Trophoblast cell (in vitro differentiated cells and primary cell): ENCODE results near the gene ARHGEF26.

Experiments
- DNase-seq, 2 donors: peaks; one replicate each; pipeline ENCODE4 v3.0.0-alpha.2; 2016
- H2AFZ ChIP-seq: 2 replicates; pipeline ENCODE4 v1.6.1; 2013; ENCODE audit warnings: low read length, moderate library complexity, mild to moderate bottlenecking; ENCODE audit not compliant: insufficient read depth, poor library complexity
- H2AK5ac ChIP-seq: 2 replicates; pipeline ENCODE4 v1.6.1; 2013; ENCODE audit warnings: mild to moderate bottlenecking, low read length
- H2BK120ac ChIP-seq: 2 replicates; pipeline ENCODE4 v1.6.1; 2013; ENCODE audit warnings: low read length, mild to moderate bottlenecking, moderate library complexity; ENCODE audit not compliant: insufficient read depth, poor library complexity
- H2BK12ac ChIP-seq: 2 replicates; pipeline ENCODE4 v1.6.1; 2013; ENCODE audit warnings: mild to moderate bottlenecking, low read length, moderate library complexity
- H2BK5ac ChIP-seq: 2 replicates; pipeline ENCODE4 v1.6.1; 2013; ENCODE audit warnings: low read length, low read depth, moderate library complexity, mild to moderate bottlenecking; ENCODE audit not compliant: poor library complexity
- H3K14ac ChIP-seq: 2 replicates; pipeline ENCODE4 v1.6.1; 2013; ENCODE audit warnings: mild to moderate bottlenecking, low read length
- H3K18ac ChIP-seq: 2 replicates; pipeline ENCODE4 v1.6.1; 2013; ENCODE audit warnings: mild to moderate bottlenecking, low read length
- H3K23ac ChIP-seq: 2 replicates; pipeline ENCODE4 v1.6.1; 2013; ENCODE audit warnings: low read length
- H3K27ac ChIP-seq: 2 replicates; pipeline ENCODE4 v1.5.1; 2013; ENCODE audit warnings: low read depth, mild to moderate bottlenecking, inconsistent platforms, low read length, moderate library complexity
- H3K27me3 ChIP-seq: 2 replicates; pipeline ENCODE4 v1.6.1; 2013; ENCODE audit warnings: inconsistent platforms, mild to moderate bottlenecking, low read length, moderate library complexity; ENCODE audit not compliant: insufficient read depth
- H3K36me3 ChIP-seq, 2 experiments: 1 replicate in 1 of 2; 2 replicates in 1 of 2; pipeline ENCODE4 v1.6.1; 2013; ENCODE audit warnings: low read length in 2 of 2, mild to moderate bottlenecking in 2 of 2, moderate library complexity in 1 of 2; ENCODE audit not compliant: insufficient read depth in 2 of 2, control insufficient read depth in 1 of 2
- H3K4ac ChIP-seq: 2 replicates; pipeline ENCODE4 v1.6.1; 2013; ENCODE audit warnings: low read depth, mild to moderate bottlenecking, low read length, moderate library complexity
- H3K4me1 ChIP-seq, 2 experiments: 1 replicate in 1 of 2; 2 replicates in 1 of 2; pipeline ENCODE4 v1.6.1; 2013; ENCODE audit warnings: low read length in 2 of 2, mild to moderate bottlenecking in 2 of 2, moderate library complexity in 1 of 2; ENCODE audit not compliant: insufficient read depth in 2 of 2, control insufficient read depth in 1 of 2
- H3K4me2 ChIP-seq: 2 replicates; pipeline ENCODE4 v1.6.1; 2013; ENCODE audit warnings: inconsistent platforms, mild to moderate bottlenecking, low read length, moderate library complexity
- H3K4me3 ChIP-seq: 2 replicates; pipeline ENCODE4 v1.5.1; 2013; ENCODE audit warnings: mild to moderate bottlenecking, low read depth, low read length, inconsistent platforms
- H3K79me1 ChIP-seq: one replicate; pipeline ENCODE4 v1.6.1; 2013; ENCODE audit warnings: low read length
- H3K79me2 ChIP-seq: 2 replicates; pipeline ENCODE4 v1.6.1; 2013; ENCODE audit warnings: low read length, mild to moderate bottlenecking; ENCODE audit not compliant: control insufficient read depth, insufficient read depth, poor library complexity
- H3K9ac ChIP-seq: 2 replicates; pipeline ENCODE4 v1.6.1; 2013; ENCODE audit warnings: mild to moderate bottlenecking, low read length
- H3K9me3 ChIP-seq: 2 replicates; pipeline ENCODE4 v1.6.1; 2013; ENCODE audit warnings: low read depth, mild to moderate bottlenecking, control low read depth, inconsistent platforms, low read length; ENCODE audit not compliant: insufficient read depth
- H4K12ac ChIP-seq: 2 replicates; pipeline ENCODE4 v1.6.1; 2013; ENCODE audit warnings: low read depth, mild to moderate bottlenecking, low read length, moderate library complexity
- H4K8ac ChIP-seq: 2 replicates; pipeline ENCODE4 v1.6.1; 2013; ENCODE audit warnings: low read depth, mild to moderate bottlenecking, low read length, moderate library complexity
- H4K91ac ChIP-seq: one replicate; pipeline ENCODE4 v1.6.1; 2013; ENCODE audit warnings: low read depth, mild to moderate bottlenecking, low read length, moderate library complexity
- WGBS: extraction: QIAGEN DNeasy Blood & Tissue Kit; methylation state at CpG from one replicate; pipeline ENCODE4 v1.1.7; 2013; ENCODE audit warnings: missing lambda C conversion rate; ENCODE audit not compliant: insufficient read length, insufficient coverage; ENCODE audit errors: extremely low coverage; 5-methylcytosine and 5-hydroxymethylcytosine counted together

The ARHGEF26 gene

DNA sequence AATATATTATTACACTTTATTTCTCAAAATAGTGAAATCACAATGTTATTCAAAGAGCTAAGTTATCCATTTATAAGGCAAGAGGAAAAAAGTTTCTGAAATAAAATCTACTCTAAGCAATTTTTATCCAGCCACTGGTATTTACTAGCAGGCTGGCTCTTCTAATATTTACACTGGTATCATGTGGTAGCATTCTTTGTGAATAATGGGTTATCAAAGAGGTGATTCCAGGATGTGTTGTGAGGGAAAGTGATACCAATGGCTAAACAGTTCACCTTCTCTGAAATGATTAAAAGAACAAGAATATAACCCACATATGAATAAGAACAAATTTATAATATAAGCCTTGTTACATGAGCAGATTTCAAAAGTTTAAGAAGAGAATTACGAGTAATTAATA lies 159.0 kb downstream of the ARHGEF26 start:
- no peaks in the 10 kb centered on the region for H3K79me2 ChIP-seq
- H3K79me1 ChIP-seq, result no peaks in the 10 kb centered on the region
- no peak overlapping the region for H3K23ac ChIP-seq
- H3K4ac ChIP-seq, result no peak overlapping the region
- H4K8ac ChIP-seq, result no peak overlapping the region
- H3K27me3 ChIP-seq, result no peaks in the 10 kb centered on the region
- H2AK5ac ChIP-seq, result no peak overlapping the region
- no peak overlapping the region for H3K27ac ChIP-seq
- H2AFZ ChIP-seq, result no peak overlapping the region
- H4K12ac ChIP-seq, result no peak overlapping the region
- H3K4me3 ChIP-seq, result no peak overlapping the region
- H3K9me3 ChIP-seq, result no peaks in the 10 kb centered on the region
- no CpG with 5 or more reads among the region's 1 CpG for WGBS
- H3K18ac ChIP-seq, result no peak overlapping the region
- H2BK12ac ChIP-seq, result no peak overlapping the region
- H3K4me2 ChIP-seq, result no peak overlapping the region
- H3K14ac ChIP-seq, result no peak overlapping the region
- no peak overlapping the region for H2BK5ac ChIP-seq
- H4K91ac ChIP-seq, result no peak overlapping the region
- H3K9ac ChIP-seq, result no peak overlapping the region
- no peaks in the 10 kb centered on the region for H3K4me1 ChIP-seq
- DNase-seq, result no peak
- H3K36me3 ChIP-seq, result peaks cover 10 to 17% of the 10 kb centered on the region in 2 experiments
- H2BK120ac ChIP-seq, result no peak overlapping the region

DNA sequence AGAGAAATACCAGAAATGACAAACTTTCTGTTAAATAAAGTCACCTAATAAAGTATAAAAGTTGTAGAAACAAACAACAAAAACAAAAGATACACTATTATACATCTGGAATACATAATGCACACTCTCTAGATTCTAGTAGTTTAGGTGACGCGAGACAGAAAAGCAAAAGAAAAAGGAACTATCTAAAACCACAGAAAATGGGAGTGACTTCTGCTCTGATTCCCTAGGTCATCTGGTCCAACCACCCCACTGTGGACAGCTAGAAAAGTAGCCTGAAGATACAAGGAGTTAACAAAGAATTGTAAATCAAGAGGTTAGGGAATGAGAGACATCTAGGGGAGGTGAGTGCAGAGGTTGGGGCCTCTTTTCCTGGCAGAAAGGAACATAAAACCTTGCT lies 164.0 kb downstream of the ARHGEF26 start:
- H3K36me3 ChIP-seq, result peaks cover 9 to 14% of the 10 kb centered on the region in 2 experiments

DNA sequence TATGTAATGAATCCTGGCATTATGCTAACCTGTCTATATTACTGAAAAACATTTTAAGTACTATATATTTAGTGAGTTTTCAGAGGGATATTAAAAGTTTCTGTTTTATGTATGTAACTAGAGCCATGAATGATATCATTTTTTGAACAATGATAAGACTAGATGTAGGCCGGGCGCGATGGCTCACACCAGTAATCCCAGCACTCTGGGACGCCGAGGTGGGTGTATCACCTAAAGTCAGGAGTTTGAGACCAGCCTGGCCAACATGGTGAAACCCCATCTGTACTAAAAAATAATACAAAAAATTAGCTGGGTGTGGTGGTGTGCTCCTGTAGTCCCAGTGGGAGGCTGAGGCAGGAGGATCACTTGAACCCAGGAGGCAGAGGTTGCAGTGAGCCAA lies 169.0 kb downstream of the ARHGEF26 start:
- Histone ChIP-seq H3K14ac (no peak overlapping the region), H2AK5ac (no peak overlapping the region), H3K79me2 (no peaks in the 10 kb centered on the region), H3K27ac (no peak overlapping the region), H2BK120ac (no peak overlapping the region), H3K4me3 (no peak overlapping the region), H3K36me3 (peaks cover 13 to 16% of the 10 kb centered on the region in 2 experiments), H3K18ac (no peak overlapping the region), H2AFZ (no peak overlapping the region), H3K4me1 (no peaks in the 10 kb centered on the region), H4K12ac (no peak overlapping the region), H3K23ac (no peak overlapping the region), H3K9ac (no peak overlapping the region), H3K79me1 (no peaks in the 10 kb centered on the region), H4K8ac (no peak overlapping the region), H3K4me2 (no peak overlapping the region), H3K27me3 (no peaks in the 10 kb centered on the region), H3K9me3 (no peaks in the 10 kb centered on the region), H4K91ac (no peak overlapping the region), H3K4ac (no peak overlapping the region), H2BK5ac (no peak overlapping the region), H2BK12ac (no peak overlapping the region)
- WGBS, result no CpG with 5 or more reads among the region's 5 CpGs
- DNase-seq, result no peak

More for the DNA sequence above, 164.0 kb downstream of the ARHGEF26 start:
- Histone ChIP-seq H3K27ac (no peak overlapping the region), H4K8ac (no peak overlapping the region), H2BK5ac (no peak overlapping the region), H3K4me3 (no peak overlapping the region), H2BK120ac (no peak overlapping the region), H2AK5ac (no peak overlapping the region), H3K79me2 (no peaks in the 10 kb centered on the region), H4K12ac (no peak overlapping the region), H2BK12ac (no peak overlapping the region), H3K79me1 (no peaks in the 10 kb centered on the region), H3K18ac (no peak overlapping the region), H3K23ac (no peak overlapping the region), H3K4me1 (no peaks in the 10 kb centered on the region), H3K4ac (no peak overlapping the region), H3K14ac (no peak overlapping the region), H3K9ac (no peak overlapping the region), H2AFZ (no peak overlapping the region), H3K27me3 (no peaks in the 10 kb centered on the region), H4K91ac (no peak overlapping the region), H3K4me2 (no peak overlapping the region), H3K9me3 (no peaks in the 10 kb centered on the region)
- no CpG with 5 or more reads among the region's 2 CpGs for WGBS
- no peak for DNase-seq

DNA sequence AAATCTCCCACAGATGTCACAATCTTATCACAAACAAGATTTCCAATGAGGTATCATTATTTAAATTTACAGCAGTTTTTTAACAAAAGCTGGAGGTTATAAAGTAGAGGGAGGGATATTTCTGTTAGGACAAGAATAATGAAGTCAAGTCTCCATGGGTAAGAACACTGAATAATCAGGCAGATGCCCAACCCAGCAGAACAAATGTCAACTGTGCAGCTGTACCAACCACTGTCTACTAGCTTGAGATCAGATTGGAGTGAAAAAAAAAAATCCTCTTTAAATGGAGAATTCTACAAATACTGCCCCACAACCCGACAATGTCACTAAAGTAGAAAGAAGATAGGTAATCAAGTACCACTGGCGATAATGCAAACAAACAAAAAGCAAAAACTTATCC lies 172.8 kb downstream of the ARHGEF26 start:
- Histone ChIP-seq H3K23ac (no peak overlapping the region), H3K4me3 (no peak overlapping the region), H4K91ac (no peak overlapping the region)

More for the DNA sequence above, 172.8 kb downstream of the ARHGEF26 start:
- no peaks in the 10 kb centered on the region for H3K4me1 ChIP-seq
- H3K9me3 ChIP-seq, result no peaks in the 10 kb centered on the region
- no peak overlapping the region for H3K4me2 ChIP-seq
- no peaks in the 10 kb centered on the region for H3K27me3 ChIP-seq
- no peak overlapping the region for H3K14ac ChIP-seq
- no peak overlapping the region for H4K8ac ChIP-seq
- no peak overlapping the region for H2BK12ac ChIP-seq
- no peak overlapping the region for H2AFZ ChIP-seq
- no peak overlapping the region for H2BK5ac ChIP-seq
- H4K12ac ChIP-seq, result no peak overlapping the region
- no peaks in the 10 kb centered on the region for H3K79me2 ChIP-seq
- peaks cover 21 to 22% of the 10 kb centered on the region in 2 experiments for H3K36me3 ChIP-seq
- no peak overlapping the region for H3K4ac ChIP-seq
- no peak for DNase-seq
- no peak overlapping the region for H3K18ac ChIP-seq
- H3K79me1 ChIP-seq, result no peaks in the 10 kb centered on the region
- WGBS, result no CpG with 5 or more reads among the region's 2 CpGs
- H2AK5ac ChIP-seq, result no peak overlapping the region
- H3K27ac ChIP-seq, result no peak overlapping the region
- H2BK120ac ChIP-seq, result no peak overlapping the region
- H3K9ac ChIP-seq, result no peak overlapping the region
